Nephron (organoid): ENCODE results near the gene FSIP1.
A peak's percentile ranks its signal among the peaks of the same experiment; 100 is the strongest.

Source experiments
- H3K27ac Mint-ChIP-seq, 3 experiments: 2 replicates each; pipeline ENCODE4 v1.8.0; 2020; ENCODE audit warnings: mixed read lengths in 3 of 3, mild to moderate bottlenecking in 2 of 3, moderate library complexity in 1 of 3
- H3K27me3 Mint-ChIP-seq: 2 replicates; pipeline ENCODE4 v1.8.0; 2021; ENCODE audit warnings: low read depth, mild to moderate bottlenecking, moderate library complexity, mixed read lengths
- H3K36me3 Mint-ChIP-seq: 2 replicates; pipeline ENCODE4 v1.8.0; 2020; ENCODE audit warnings: low read depth, mixed read lengths
- H3K4me1 Mint-ChIP-seq: 2 replicates; pipeline ENCODE4 v1.8.0; 2020; ENCODE audit warnings: mixed read lengths
- H3K4me3 Mint-ChIP-seq, 3 experiments: 2 replicates each; pipeline ENCODE4 v1.8.0; 2020; ENCODE audit warnings: mild to moderate bottlenecking in 3 of 3, mixed read lengths in 3 of 3, moderate library complexity in 2 of 3
- H3K9me3 Mint-ChIP-seq: 2 replicates; pipeline ENCODE4 v1.8.0; 2020; ENCODE audit warnings: mixed read lengths
- CTCF ChIP-seq, 3 experiments: fragments of 200-600 bp; sonication (generic); IDR thresholded peaks; one replicate each; pipeline ENCODE4 v1.5.0; 2021; ENCODE audit warnings: antibody characterized with exemption in 3 of 3; ENCODE audit not compliant: unreplicated experiment in 3 of 3

The FSIP1 gene

GRCh38 chr15:39781967-39782302 is 706 bp downstream of the FSIP1 start:
- H3K27ac Mint-ChIP-seq = peak overlapping the region in 2 of 3 experiments; percentile 23 to 36
- H3K4me3 Mint-ChIP-seq = peak overlapping the region; percentile 82 to 87 (median 86)
- H3K36me3 Mint-ChIP-seq = no peaks in the 10 kb centered on the region
- peaks cover 3% of the 10 kb centered on the region for H3K9me3 Mint-ChIP-seq
- H3K27me3 Mint-ChIP-seq = peaks cover 15% of the 10 kb centered on the region
- H3K4me1 Mint-ChIP-seq = peaks cover 22% of the 10 kb centered on the region
- no peak for TF ChIP-seq CTCF (IDR thresholded peaks at IDR 0.05; ENCODE audit: unreplicated experiment in 3 of 3)

- H3K4me1 Mint-ChIP-seq = peaks cover 17% of the 10 kb centered on the region
Observed at GRCh38 chr15:39781147-39781966, 1.3 kb downstream of the FSIP1 start.

DNA sequence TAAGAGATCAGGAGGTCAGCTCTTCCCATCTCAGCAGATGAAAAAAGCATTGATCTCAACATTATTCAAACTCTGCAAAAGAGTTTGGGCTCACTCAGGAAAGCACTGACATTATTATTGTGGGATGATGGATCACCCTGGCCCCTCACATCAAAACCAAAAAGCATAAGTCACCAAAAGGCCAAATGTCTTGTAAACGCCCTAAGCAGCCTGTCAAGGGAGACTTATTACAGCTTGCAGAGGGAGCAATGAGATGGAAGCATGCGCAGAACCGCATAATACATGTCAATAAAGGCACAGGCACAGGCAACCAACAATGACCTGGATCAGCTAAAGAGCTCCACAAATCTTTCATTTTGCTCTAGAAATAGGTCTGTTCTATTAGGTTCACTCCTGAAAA is 4.6 kb downstream of the FSIP1 start:
- Mint-ChIP-seq H3K27ac (peak overlapping the region in 1 of 3 experiments; percentile 69), H3K4me1 (no peaks in the 10 kb centered on the region), H3K4me3 (no peak overlapping the region), H3K36me3 (peaks cover 10% of the 10 kb centered on the region), H3K27me3 (peaks cover 39% of the 10 kb centered on the region), H3K9me3 (peaks cover 3% of the 10 kb centered on the region)
- no peak for TF ChIP-seq CTCF (IDR thresholded peaks at IDR 0.05; ENCODE audit: unreplicated experiment in 3 of 3)

More at GRCh38 chr15:39781147-39781966, 1.3 kb downstream of the FSIP1 start:
- Mint-ChIP-seq H3K27me3 (peaks cover 20% of the 10 kb centered on the region), H3K36me3 (no peaks in the 10 kb centered on the region), H3K9me3 (peaks cover 3% of the 10 kb centered on the region), H3K27ac (peak overlapping the region in 1 of 3 experiments; percentile 47), H3K4me3 (peak overlapping the region; percentile 69 to 82 (median 79))
- no peak for TF ChIP-seq CTCF (IDR thresholded peaks at IDR 0.05; ENCODE audit: unreplicated experiment in 3 of 3)

GRCh38 chr15:39777496-39777895 is 5.1 kb downstream of the FSIP1 start:
- H3K27ac Mint-ChIP-seq = peak overlapping the region in 1 of 3 experiments; percentile 69
- peaks cover 39% of the 10 kb centered on the region for H3K27me3 Mint-ChIP-seq

DNA sequence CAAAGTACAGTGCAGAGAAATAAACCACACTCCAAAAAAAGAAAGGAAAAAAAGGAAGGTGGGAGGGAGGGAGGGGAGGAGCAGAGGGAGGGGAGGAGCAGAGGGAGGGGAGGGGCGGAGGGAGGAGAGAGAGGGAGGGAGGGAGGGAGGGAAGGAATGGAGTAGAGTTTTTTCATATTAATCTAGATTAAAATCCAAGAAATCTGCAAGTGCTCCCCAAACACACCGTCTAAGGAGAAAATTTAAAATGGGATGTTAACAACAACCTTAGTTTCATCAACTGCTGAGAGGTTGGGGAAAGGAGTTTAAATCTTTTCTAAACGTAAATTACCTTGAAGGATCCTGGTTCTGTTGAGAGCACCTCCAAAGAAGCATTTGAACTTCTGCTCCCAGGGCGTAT is 6.6 kb downstream of the FSIP1 start:
- Mint-ChIP-seq H3K36me3 (peaks cover 10% of the 10 kb centered on the region), H3K27me3 (peaks cover 39% of the 10 kb centered on the region), H3K9me3 (peaks cover 3% of the 10 kb centered on the region), H3K27ac (no peak overlapping the region), H3K4me3 (no peak overlapping the region), H3K4me1 (peaks cover 5% of the 10 kb centered on the region)
- TF ChIP-seq CTCF (IDR thresholded peaks at IDR 0.05; ENCODE audit: unreplicated experiment in 3 of 3) = no peak

More at GRCh38 chr15:39777496-39777895, 5.1 kb downstream of the FSIP1 start:
- Mint-ChIP-seq H3K4me1 (no peaks in the 10 kb centered on the region), H3K36me3 (peaks cover 10% of the 10 kb centered on the region), H3K9me3 (peaks cover 3% of the 10 kb centered on the region), H3K4me3 (no peak overlapping the region)
- no peak for TF ChIP-seq CTCF (IDR thresholded peaks at IDR 0.05; ENCODE audit: unreplicated experiment in 3 of 3)
